Measurements from ENCODE around the gene TLCD1.
A peak's percentile ranks its signal among the peaks of the same experiment; 100 is the strongest.

The TLCD1 gene

DNA sequence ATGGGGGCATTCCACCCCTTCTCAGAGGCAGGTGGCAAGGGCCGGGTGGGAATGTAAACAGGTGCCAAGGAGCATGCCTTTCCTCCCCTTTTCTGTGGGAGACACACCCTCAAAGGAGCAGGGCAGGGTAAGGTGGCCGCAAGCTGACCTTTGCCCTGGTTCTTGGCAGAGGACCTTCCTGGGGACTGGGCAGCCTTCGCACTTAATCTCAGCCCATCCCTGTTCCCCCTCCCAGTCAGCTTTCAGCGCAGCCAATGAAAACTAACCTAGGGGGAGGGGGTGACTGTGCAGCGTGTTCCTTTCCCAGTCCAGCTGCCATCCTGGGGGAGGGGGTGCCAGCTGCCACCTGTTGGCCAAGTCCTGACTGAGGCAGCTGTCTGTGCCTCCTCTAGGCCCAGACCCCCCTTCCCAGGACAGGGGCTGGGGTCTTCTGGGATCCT, 20.6 kb upstream of the TLCD1 start:
- peaks cover 31% of the 10 kb centered on the region for H3K36me3 ChIP-seq (ENCODE audit: control insufficient read depth, insufficient read depth, low read length)
- no peaks in the 10 kb centered on the region for H3K27me3 ChIP-seq (ENCODE audit: control insufficient read depth, insufficient read depth, low read length, poor library complexity, severe bottlenecking)
- H3K4me1 ChIP-seq (ENCODE audit: control insufficient read depth, insufficient read depth, low read length): peaks cover 27% of the 10 kb centered on the region
- no peak overlapping the region for H3K4me3 ChIP-seq (ENCODE audit: insufficient read depth, low read depth, low read length)
- H3K9me3 ChIP-seq (ENCODE audit: control insufficient read depth, low read length): no peaks in the 10 kb centered on the region
- peak overlapping the region; percentile 100 for H3K27ac ChIP-seq (ENCODE audit: insufficient read depth, low read depth, low read length, poor library complexity, severe bottlenecking)
- 52 to 57% methylated on average over 5 of the region's 5 CpGs for WGBS, 2 experiments

DNA sequence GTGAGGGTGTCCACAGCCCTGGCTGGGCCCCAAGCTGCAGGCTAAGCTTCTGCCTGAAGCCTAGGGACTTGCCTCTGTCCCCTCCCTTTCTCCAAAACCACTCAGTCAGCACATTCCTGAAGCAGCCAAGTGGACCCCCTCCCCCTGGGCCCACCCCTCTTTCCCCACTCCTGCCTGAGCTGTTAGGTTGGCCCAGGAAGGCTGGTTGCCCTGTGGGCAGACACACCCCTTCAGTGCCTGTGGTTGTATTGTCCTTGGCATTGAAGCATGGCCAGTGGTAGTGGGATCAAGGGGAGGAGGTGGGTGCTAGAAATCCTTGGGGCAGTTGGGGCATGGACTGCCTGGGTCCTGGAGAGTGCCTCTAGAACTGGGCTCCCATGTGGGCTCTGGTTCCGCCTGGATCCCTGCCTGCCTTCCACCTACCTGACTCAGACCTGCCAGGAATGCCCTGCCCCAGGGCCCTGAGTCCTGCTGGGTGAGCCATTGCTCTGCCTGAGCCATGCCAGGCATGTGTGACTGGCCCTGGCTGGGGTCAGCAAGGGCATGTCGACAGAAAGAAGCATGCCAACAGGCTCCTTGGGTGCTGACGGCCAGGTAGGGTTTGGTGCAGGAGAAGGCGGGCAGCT, 19.9 kb upstream of the TLCD1 start:
- Histone ChIP-seq H3K4me1 (ENCODE audit: control insufficient read depth, insufficient read depth, low read length) (peaks cover 27% of the 10 kb centered on the region), H3K9me3 (ENCODE audit: control insufficient read depth, low read length) (no peaks in the 10 kb centered on the region), H3K4me3 (ENCODE audit: insufficient read depth, low read depth, low read length) (peak overlapping the region; percentile 60), H3K27me3 (ENCODE audit: control insufficient read depth, insufficient read depth, low read length, poor library complexity, severe bottlenecking) (no peaks in the 10 kb centered on the region), H3K36me3 (ENCODE audit: control insufficient read depth, insufficient read depth, low read length) (peaks cover 25% of the 10 kb centered on the region), H3K27ac (ENCODE audit: insufficient read depth, low read depth, low read length, poor library complexity, severe bottlenecking) (peak overlapping the region; percentile 100)
- 78 to 80% methylated on average over 4 of the region's 4 CpGs for WGBS, 2 experiments

- peaks cover 18% of the 10 kb centered on the region for H3K36me3 ChIP-seq (ENCODE audit: control insufficient read depth, insufficient read depth, low read length)
- peak overlapping the region; percentile 60 for H3K4me3 ChIP-seq (ENCODE audit: insufficient read depth, low read depth, low read length)
- no peaks in the 10 kb centered on the region for H3K9me3 ChIP-seq (ENCODE audit: control insufficient read depth, low read length)
- H3K4me1 ChIP-seq (ENCODE audit: control insufficient read depth, insufficient read depth, low read length): peaks cover 27% of the 10 kb centered on the region
- no peaks in the 10 kb centered on the region for H3K27me3 ChIP-seq (ENCODE audit: control insufficient read depth, insufficient read depth, low read length, poor library complexity, severe bottlenecking)
- H3K27ac ChIP-seq (ENCODE audit: insufficient read depth, low read depth, low read length, poor library complexity, severe bottlenecking): peak overlapping the region; percentile 100
- WGBS, 2 experiments: 1% methylated on average over 31 of the region's 31 CpGs
Measured at GRCh38 chr17:28744972-28745785, 19.1 kb upstream of the TLCD1 start.

- H3K4me3 ChIP-seq (ENCODE audit: insufficient read depth, low read depth, low read length): peak overlapping the region; percentile 60
- WGBS, 2 experiments: 0% methylated on average over 61 of the region's 61 CpGs
Measured at GRCh38 chr17:28744104-28744971, 18.3 kb upstream of the TLCD1 start.

GRCh38 chr17:28743243-28744103, 17.4 kb upstream of the TLCD1 start, which contains the start of gene TRAF4:
Gene TRAF4, plus strand, starts transcription at chr17:28744011. Its CDS starts 102 bp downstream, at chr17:28744113.
- peaks cover 27% of the 10 kb centered on the region for H3K4me1 ChIP-seq (ENCODE audit: control insufficient read depth, insufficient read depth, low read length)
- H3K36me3 ChIP-seq (ENCODE audit: control insufficient read depth, insufficient read depth, low read length): peaks cover 14% of the 10 kb centered on the region
- 0% methylated on average over 70 of the region's 70 CpGs for WGBS, 2 experiments
- no peaks in the 10 kb centered on the region for H3K9me3 ChIP-seq (ENCODE audit: control insufficient read depth, low read length)
- H3K27me3 ChIP-seq (ENCODE audit: control insufficient read depth, insufficient read depth, low read length, poor library complexity, severe bottlenecking): no peaks in the 10 kb centered on the region
- peak within 1 kb of the TSS; percentile 100 for H3K27ac ChIP-seq (ENCODE audit: insufficient read depth, low read depth, low read length, poor library complexity, severe bottlenecking)
- H3K4me3 ChIP-seq (ENCODE audit: insufficient read depth, low read depth, low read length): peak within 1 kb of the TSS; percentile 60

More at GRCh38 chr17:28744104-28744971, 18.3 kb upstream of the TLCD1 start:
- peaks cover 27% of the 10 kb centered on the region for H3K4me1 ChIP-seq (ENCODE audit: control insufficient read depth, insufficient read depth, low read length)
- H3K27ac ChIP-seq (ENCODE audit: insufficient read depth, low read depth, low read length, poor library complexity, severe bottlenecking): peak overlapping the region; percentile 100
- no peaks in the 10 kb centered on the region for H3K9me3 ChIP-seq (ENCODE audit: control insufficient read depth, low read length)
- no peaks in the 10 kb centered on the region for H3K27me3 ChIP-seq (ENCODE audit: control insufficient read depth, insufficient read depth, low read length, poor library complexity, severe bottlenecking)
- H3K36me3 ChIP-seq (ENCODE audit: control insufficient read depth, insufficient read depth, low read length): peaks cover 17% of the 10 kb centered on the region

GRCh38 chr17:28741358-28742349, 15.6 kb upstream of the TLCD1 start:
- Histone ChIP-seq H3K27me3 (ENCODE audit: control insufficient read depth, insufficient read depth, low read length, poor library complexity, severe bottlenecking) (no peaks in the 10 kb centered on the region), H3K36me3 (ENCODE audit: control insufficient read depth, insufficient read depth, low read length) (peaks cover 4% of the 10 kb centered on the region), H3K9me3 (ENCODE audit: control insufficient read depth, low read length) (no peaks in the 10 kb centered on the region), H3K27ac (ENCODE audit: insufficient read depth, low read depth, low read length, poor library complexity, severe bottlenecking) (no peak overlapping the region), H3K4me1 (ENCODE audit: control insufficient read depth, insufficient read depth, low read length) (peaks cover 20% of the 10 kb centered on the region), H3K4me3 (ENCODE audit: insufficient read depth, low read depth, low read length) (no peak overlapping the region)
- 92 to 93% methylated on average over 19 of the region's 19 CpGs for WGBS, 2 experiments

GRCh38 chr17:28740406-28741357, 14.6 kb upstream of the TLCD1 start:
- Histone ChIP-seq H3K27me3 (ENCODE audit: control insufficient read depth, insufficient read depth, low read length, poor library complexity, severe bottlenecking) (no peaks in the 10 kb centered on the region), H3K9me3 (ENCODE audit: control insufficient read depth, low read length) (no peaks in the 10 kb centered on the region), H3K4me1 (ENCODE audit: control insufficient read depth, insufficient read depth, low read length) (peaks cover 10% of the 10 kb centered on the region), H3K27ac (ENCODE audit: insufficient read depth, low read depth, low read length, poor library complexity, severe bottlenecking) (no peak overlapping the region), H3K4me3 (ENCODE audit: insufficient read depth, low read depth, low read length) (no peak overlapping the region), H3K36me3 (ENCODE audit: control insufficient read depth, insufficient read depth, low read length) (no peaks in the 10 kb centered on the region)
- WGBS, 2 experiments: 94 to 95% methylated on average over 10 of the region's 10 CpGs

DNA sequence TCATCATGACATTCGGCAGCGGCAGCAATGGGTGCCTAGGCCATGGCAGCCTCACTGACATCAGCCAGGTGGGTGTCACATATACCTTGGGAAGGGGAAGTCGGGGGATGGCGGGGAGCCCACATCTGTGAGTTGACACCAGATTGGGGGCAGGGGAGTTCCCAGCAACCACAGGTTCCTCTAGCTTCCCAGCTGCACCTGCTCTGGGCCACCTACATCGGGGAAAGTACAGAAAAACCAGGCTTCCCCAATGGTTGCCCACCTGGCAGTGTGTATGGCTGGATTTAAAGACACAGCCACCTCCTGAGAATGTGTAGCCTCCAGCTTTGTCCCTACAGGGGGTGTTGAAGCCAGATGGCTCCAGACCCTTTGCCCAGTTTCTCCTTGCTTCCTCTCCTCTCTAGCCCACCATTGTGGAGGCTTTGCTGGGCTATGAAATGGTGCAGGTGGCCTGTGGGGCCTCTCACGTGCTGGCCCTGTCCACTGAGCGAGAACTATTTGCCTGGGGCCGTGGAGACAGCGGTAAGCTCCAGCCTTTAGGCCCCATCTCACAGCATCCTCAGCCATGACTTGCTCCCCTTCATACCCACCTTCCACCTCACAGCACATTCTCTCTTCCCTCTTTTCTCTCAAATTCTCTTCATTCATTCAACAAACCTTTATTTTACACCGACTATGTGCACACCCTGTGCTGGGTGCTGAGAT, 12.8 kb upstream of the TLCD1 start:
- peaks cover 8% of the 10 kb centered on the region for H3K4me1 ChIP-seq (ENCODE audit: control insufficient read depth, insufficient read depth, low read length)
- no peaks in the 10 kb centered on the region for H3K9me3 ChIP-seq (ENCODE audit: control insufficient read depth, low read length)
- no peak overlapping the region for H3K27ac ChIP-seq (ENCODE audit: insufficient read depth, low read depth, low read length, poor library complexity, severe bottlenecking)
- WGBS, 2 experiments: 94% methylated on average over 9 of the region's 10 CpGs
- no peaks in the 10 kb centered on the region for H3K36me3 ChIP-seq (ENCODE audit: control insufficient read depth, insufficient read depth, low read length)
- no peaks in the 10 kb centered on the region for H3K27me3 ChIP-seq (ENCODE audit: control insufficient read depth, insufficient read depth, low read length, poor library complexity, severe bottlenecking)
- H3K4me3 ChIP-seq (ENCODE audit: insufficient read depth, low read depth, low read length): no peak overlapping the region

All from ectodermal cell (in vitro differentiated cells).